Adipocyte (in vitro differentiated cells): ENCODE results near the gene PAK4.

ENCODE experiments used
- DNase-seq: peaks from one replicate; pipeline ENCODE4 v3.0.0-alpha.2; 2015; ENCODE audit warnings: low read depth
- H3K27me3 ChIP-seq: replicated peaks from 2 replicates; pipeline ENCODE4 v1.7.0; 2013; ENCODE audit warnings: mild to moderate bottlenecking, low read length, moderate library complexity; ENCODE audit not compliant: control insufficient read depth, insufficient read depth
- H3K36me3 ChIP-seq: 2 replicates; pipeline ENCODE4 v1.7.0; 2013; ENCODE audit warnings: low read length, mild to moderate bottlenecking, moderate library complexity; ENCODE audit not compliant: control insufficient read depth, insufficient read depth, severe bottlenecking
- H3K4me1 ChIP-seq: 2 replicates; pipeline ENCODE4 v1.7.0; 2013; ENCODE audit warnings: mild to moderate bottlenecking, low read length, moderate library complexity; ENCODE audit not compliant: control insufficient read depth, insufficient read depth
- H3K4me3 ChIP-seq: 2 replicates; pipeline ENCODE4 v1.7.0; 2013; ENCODE audit warnings: mild to moderate bottlenecking, low read length, moderate library complexity
- H3K9ac ChIP-seq: 2 replicates; pipeline ENCODE4 v1.7.0; 2013; ENCODE audit warnings: mild to moderate bottlenecking, low read length, moderate library complexity
- H3K9me3 ChIP-seq: 2 replicates; pipeline ENCODE4 v1.7.0; 2013; ENCODE audit warnings: mild to moderate bottlenecking, low read length, moderate library complexity; ENCODE audit not compliant: control insufficient read depth

The PAK4 gene

DNA sequence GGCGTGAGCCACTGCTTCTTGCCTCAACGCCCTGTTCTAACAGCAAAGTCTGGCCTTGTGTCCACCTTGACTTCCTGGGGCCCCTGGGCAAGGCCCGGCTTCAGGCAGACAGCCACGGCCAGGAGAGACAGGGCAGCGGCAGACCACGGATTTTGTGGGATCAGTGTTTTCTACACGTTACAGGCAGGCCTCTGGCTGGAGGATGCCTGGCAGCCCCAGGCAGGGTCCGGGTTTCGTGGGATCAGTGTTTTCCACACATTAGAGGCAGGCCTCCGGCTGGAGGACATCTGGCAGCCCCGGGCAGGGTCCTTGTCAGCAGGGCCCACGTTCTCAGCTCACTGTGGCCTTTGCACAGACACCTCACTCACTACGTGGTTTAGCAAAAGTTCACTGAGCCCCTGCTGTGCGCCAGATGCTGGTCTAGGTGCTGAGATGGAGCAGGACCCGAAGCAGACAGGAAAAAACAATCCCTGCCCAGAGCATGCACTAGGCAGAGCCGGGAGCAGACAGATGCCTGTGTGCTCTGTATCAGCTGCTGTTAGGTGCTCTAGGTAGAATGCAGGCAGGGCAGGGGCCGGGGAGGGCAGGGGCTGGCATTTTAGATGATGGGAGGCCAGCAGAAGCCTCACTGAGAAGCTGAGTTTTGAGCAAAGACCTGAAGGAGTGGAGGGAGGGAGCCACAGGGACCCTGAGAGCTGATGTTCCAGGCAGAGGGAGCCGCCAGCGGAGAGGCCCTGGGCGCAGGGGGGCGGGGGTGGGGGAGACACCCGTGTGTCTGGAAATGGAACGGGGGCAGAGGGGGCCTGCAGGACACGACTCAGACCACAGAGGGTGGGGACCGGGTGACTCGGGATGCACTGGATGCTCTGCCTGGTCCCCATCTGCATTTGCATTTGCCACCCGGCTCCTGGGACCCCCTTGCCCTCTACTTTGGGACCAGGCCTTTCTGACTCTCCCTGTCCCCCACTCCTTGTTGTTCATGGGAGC is 46.2 kb downstream of the PAK4 start:
- Histone ChIP-seq H3K9me3 (no peaks in the 10 kb centered on the region), H3K36me3 (peaks cover 4% of the 10 kb centered on the region), H3K4me3 (no peak overlapping the region), H3K27me3 (no peaks in the 10 kb centered on the region), H3K4me1 (peaks cover 9% of the 10 kb centered on the region), H3K9ac (no peak overlapping the region)
- DNase-seq, result no peak

DNA sequence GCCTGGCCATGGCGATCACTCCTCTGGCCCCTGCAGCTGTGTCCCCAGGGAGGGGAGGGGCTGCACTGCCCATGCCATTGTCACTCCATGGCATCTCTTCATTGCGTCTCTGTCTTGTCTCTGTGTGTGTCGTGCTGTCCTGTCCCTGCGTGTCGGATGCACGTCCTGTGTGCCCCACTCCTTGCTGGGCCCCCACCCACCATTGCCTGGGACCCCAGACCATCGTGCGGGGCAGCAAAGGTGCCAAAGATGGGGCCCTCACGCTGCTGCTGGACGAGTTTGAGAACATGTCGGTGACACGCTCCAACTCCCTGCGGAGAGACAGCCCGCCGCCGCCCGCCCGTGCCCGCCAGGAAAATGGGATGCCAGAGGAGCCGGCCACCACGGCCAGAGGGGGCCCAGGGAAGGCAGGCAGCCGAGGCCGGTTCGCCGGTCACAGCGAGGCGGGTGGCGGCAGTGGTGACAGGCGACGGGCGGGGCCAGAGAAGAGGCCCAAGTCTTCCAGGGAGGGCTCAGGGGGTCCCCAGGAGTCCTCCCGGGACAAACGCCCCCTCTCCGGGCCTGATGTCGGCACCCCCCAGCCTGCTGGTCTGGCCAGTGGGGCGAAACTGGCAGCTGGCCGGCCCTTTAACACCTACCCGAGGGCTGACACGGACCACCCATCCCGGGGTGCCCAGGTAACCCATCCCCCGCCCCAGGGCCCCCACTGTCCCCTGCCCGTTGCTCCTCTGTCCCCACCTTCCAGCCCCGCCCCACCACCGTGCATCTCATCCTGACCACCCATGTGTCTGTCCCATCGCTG is 47.3 kb downstream of the PAK4 start:
- no peak overlapping the region for H3K9ac ChIP-seq
- peaks cover 9% of the 10 kb centered on the region for H3K4me1 ChIP-seq
- H3K4me3 ChIP-seq, result no peak overlapping the region
- H3K9me3 ChIP-seq, result no peaks in the 10 kb centered on the region
- no peaks in the 10 kb centered on the region for H3K27me3 ChIP-seq
- DNase-seq, result no peak
- peaks cover 4% of the 10 kb centered on the region for H3K36me3 ChIP-seq

DNA sequence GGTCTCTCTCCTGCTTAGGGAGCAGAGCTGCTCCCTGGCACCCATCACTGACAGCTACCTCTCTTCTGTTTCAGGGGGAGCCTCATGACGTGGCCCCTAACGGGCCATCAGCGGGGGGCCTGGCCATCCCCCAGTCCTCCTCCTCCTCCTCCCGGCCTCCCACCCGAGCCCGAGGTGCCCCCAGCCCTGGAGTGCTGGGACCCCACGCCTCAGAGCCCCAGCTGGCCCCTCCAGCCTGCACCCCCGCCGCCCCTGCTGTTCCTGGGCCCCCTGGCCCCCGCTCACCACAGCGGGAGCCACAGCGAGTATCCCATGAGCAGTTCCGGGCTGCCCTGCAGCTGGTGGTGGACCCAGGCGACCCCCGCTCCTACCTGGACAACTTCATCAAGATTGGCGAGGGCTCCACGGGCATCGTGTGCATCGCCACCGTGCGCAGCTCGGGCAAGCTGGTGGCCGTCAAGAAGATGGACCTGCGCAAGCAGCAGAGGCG is 48.0 kb downstream of the PAK4 start:
- no peak for DNase-seq
- Histone ChIP-seq H3K27me3 (no peaks in the 10 kb centered on the region), H3K9me3 (no peaks in the 10 kb centered on the region), H3K36me3 (peaks cover 4% of the 10 kb centered on the region), H3K9ac (no peak overlapping the region), H3K4me3 (no peak overlapping the region), H3K4me1 (peaks cover 9% of the 10 kb centered on the region)

DNA sequence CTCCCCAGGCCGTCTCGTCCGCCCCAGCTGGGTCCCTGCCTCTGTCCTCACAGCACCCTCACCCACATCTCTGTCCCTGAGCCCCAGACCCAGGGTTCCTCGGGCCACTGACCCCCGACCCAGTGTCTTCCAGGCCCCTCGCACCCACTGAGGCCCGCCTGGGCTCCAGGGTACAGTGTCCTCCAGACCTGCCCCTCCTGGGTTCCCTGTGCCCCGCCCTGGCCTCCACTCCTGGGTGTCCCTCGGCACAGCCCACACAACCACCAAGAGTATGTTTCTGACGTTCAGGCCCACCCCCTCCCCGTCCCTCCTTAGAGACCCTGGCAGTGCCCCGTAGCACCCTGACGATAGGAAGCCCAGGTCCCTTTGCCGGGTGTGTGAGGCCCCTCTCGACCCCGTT is 48.6 kb downstream of the PAK4 start:
- H3K9me3 ChIP-seq, result no peaks in the 10 kb centered on the region
- H3K9ac ChIP-seq, result no peak overlapping the region
- peaks cover 9% of the 10 kb centered on the region for H3K4me1 ChIP-seq
- peaks cover 4% of the 10 kb centered on the region for H3K36me3 ChIP-seq
- H3K27me3 ChIP-seq, result no peaks in the 10 kb centered on the region
- no peak overlapping the region for H3K4me3 ChIP-seq
- DNase-seq, result no peak

DNA sequence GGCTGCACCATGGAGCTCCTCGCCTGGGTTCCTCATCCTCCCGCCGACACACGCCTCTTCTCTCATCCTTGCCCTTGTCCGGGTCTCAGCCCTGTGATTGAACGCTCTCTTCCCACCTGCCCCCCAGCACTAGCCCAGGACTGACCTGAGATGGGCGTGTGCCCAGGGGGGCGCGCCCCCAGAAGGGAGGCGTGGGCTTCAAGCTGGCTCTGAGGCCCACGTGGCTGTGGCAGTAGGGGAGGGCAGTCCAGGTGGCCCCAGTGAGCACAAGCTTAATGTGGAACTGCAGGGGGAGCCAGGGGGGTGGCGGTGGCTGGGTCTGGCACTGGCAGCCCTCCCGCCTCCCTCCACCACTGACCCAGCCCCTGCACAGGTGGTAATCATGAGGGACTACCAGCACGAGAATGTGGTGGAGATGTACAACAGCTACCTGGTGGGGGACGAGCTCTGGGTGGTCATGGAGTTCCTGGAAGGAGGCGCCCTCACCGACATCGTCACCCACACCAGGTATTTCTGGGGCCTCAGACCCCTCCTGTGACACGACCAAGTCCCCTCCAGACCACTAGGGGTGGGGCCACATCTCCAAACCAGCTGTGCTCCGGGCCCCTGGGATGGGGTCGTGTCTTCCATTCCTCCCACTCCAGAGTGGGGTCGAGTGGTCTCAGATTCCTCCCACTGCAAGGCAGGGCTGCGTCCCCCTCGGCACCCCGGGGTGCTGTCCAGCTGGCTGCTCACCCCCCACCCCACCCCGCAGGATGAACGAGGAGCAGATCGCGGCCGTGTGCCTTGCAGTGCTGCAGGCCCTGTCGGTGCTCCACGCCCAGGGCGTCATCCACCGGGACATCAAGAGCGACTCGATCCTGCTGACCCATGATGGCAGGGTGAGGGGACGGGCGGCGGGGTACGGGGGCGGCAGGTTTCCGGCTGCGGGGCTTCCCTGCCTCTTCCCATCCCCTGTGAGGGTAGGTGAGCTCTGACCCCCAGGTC is 49.3 kb downstream of the PAK4 start:
- Histone ChIP-seq H3K27me3 (no peaks in the 10 kb centered on the region), H3K4me1 (peaks cover 9% of the 10 kb centered on the region), H3K4me3 (no peak overlapping the region), H3K9me3 (no peaks in the 10 kb centered on the region), H3K36me3 (peaks cover 2% of the 10 kb centered on the region), H3K9ac (no peak overlapping the region)
- no peak for DNase-seq

DNA sequence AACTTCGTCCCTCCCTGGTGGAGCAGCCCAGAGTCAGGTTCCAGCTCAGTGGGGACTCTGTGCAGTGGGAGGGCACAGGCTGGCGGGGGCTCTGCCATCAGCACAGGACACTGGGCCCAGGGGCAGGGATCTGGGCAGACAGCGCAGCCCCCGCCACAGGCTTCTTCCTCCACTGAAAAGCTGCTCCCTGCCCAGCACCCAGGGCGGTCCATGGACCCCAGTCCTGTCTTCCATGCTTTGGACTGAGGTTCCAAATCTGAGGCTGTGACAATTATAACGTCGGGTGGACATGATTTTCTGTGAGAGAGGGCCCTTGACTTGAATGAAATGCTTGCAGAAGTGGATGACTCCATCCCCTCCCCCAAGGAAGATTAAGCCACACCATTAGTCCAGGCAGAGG is 50.0 kb downstream of the PAK4 start:
- H3K36me3 ChIP-seq, result no peaks in the 10 kb centered on the region
- H3K4me3 ChIP-seq, result no peak overlapping the region
- peaks cover 3% of the 10 kb centered on the region for H3K4me1 ChIP-seq
- no peaks in the 10 kb centered on the region for H3K27me3 ChIP-seq
- DNase-seq, result no peak
- no peaks in the 10 kb centered on the region for H3K9me3 ChIP-seq
- H3K9ac ChIP-seq, result no peak overlapping the region

DNA sequence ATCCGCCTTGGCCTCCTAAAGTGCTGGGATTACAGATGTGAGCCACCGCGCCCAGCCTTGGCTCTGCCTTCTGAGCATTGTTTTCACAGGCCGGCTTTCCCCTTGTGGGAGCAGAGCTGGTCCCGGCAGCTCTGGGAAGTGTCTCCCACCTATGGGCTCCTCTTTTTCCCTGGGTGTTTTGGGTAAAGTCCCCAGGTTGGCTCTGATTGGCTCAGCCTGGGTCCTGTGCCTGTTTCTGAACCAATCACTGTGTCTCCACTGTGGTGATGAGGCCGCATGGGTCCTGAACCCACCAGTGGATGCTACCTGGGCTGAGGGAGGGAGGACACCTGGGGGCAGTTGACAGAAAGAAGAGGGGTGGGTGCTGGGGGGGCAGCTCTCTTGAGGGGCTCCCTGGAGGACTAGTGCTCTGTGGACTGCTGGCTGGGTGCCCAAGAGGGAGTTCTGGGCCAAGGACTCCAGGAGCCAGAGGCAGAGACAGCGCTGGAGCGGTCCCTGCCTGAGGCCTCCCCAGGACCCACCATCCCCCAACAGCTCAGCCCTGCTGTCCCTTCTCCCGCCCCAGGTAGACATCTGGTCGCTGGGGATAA is 51.6 kb downstream of the PAK4 start:
- no peaks in the 10 kb centered on the region for H3K9me3 ChIP-seq
- no peak for DNase-seq
- no peaks in the 10 kb centered on the region for H3K27me3 ChIP-seq
- no peak overlapping the region for H3K9ac ChIP-seq
- H3K4me1 ChIP-seq, result no peaks in the 10 kb centered on the region
- no peak overlapping the region for H3K4me3 ChIP-seq
- no peaks in the 10 kb centered on the region for H3K36me3 ChIP-seq

DNA sequence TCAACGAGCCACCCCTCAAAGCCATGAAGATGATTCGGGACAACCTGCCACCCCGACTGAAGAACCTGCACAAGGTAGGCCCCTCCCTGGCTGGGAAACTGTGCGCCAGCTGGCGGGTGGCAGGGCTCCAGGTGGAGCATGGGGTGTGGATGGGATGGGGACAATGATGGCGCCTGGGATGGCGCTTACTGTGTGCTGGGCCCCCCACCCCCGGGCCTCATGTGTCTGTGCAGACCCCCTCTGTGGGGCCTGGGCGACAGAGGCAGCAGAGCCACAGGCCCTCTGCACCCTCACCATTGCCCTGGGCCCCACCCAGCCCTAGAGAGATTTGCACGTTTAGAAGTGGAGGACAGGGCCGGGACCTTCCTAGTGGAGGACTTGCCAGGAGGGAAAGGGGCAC is 52.1 kb downstream of the PAK4 start:
- Histone ChIP-seq H3K4me1 (no peaks in the 10 kb centered on the region), H3K27me3 (no peaks in the 10 kb centered on the region), H3K9me3 (no peaks in the 10 kb centered on the region), H3K4me3 (no peak overlapping the region), H3K36me3 (no peaks in the 10 kb centered on the region), H3K9ac (no peak overlapping the region)
- DNase-seq, result no peak

DNA sequence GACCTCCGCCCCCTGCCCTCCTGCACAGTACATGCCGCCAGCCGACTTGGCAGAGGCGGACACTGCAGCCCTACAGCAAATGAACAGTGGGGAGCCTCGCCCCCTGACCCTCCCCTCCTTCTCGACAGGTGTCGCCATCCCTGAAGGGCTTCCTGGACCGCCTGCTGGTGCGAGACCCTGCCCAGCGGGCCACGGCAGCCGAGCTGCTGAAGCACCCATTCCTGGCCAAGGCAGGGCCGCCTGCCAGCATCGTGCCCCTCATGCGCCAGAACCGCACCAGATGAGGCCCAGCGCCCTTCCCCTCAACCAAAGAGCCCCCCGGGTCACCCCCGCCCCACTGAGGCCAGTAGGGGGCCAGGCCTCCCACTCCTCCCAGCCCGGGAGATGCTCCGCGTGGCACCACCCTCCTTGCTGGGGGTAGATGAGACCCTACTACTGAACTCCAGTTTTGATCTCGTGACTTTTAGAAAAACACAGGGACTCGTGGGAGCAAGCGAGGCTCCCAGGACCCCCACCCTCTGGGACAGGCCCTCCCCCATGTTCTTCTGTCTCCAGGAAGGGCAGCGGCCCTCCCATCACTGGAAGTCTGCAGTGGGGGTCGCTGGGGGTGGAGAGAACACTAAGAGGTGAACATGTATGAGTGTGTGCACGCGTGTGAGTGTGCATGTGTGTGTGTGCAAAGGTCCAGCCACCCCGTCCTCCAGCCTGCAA is 52.9 kb downstream of the PAK4 start:
- H3K9ac ChIP-seq, result no peak overlapping the region

DNA sequence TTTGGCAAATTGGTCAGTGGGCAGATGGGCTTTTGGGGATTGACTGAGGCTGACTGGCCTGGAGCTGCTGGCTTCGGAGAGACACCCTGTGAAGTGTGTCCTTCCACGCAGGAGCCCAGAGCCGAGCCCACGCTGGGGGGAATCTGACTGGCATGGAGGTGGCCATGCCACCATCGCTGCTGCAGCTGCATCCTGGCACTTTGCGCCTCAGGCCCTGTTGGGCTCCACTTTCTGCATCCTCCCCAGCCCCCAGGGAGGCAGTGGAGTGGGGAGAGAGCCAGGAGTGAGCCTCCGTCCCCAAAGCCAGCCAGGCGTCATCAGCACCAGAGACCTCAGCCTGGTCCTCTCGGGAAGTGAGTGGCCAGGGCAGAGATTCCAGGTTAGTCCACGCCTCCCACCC is 54.2 kb downstream of the PAK4 start:
- no peaks in the 10 kb centered on the region for H3K9me3 ChIP-seq
- no peak overlapping the region for H3K9ac ChIP-seq
- DNase-seq, result no peak
- H3K4me3 ChIP-seq, result no peak overlapping the region
- no peaks in the 10 kb centered on the region for H3K36me3 ChIP-seq
- no peaks in the 10 kb centered on the region for H3K27me3 ChIP-seq
- no peaks in the 10 kb centered on the region for H3K4me1 ChIP-seq

More for the DNA sequence above, 52.9 kb downstream of the PAK4 start:
- H3K27me3 ChIP-seq, result no peaks in the 10 kb centered on the region
- DNase-seq, result no peak
- no peaks in the 10 kb centered on the region for H3K9me3 ChIP-seq
- no peaks in the 10 kb centered on the region for H3K4me1 ChIP-seq
- no peak overlapping the region for H3K4me3 ChIP-seq
- no peaks in the 10 kb centered on the region for H3K36me3 ChIP-seq
